Measurements from ENCODE around the gene R3HDM4.

R3HDM4 gene

DNA sequence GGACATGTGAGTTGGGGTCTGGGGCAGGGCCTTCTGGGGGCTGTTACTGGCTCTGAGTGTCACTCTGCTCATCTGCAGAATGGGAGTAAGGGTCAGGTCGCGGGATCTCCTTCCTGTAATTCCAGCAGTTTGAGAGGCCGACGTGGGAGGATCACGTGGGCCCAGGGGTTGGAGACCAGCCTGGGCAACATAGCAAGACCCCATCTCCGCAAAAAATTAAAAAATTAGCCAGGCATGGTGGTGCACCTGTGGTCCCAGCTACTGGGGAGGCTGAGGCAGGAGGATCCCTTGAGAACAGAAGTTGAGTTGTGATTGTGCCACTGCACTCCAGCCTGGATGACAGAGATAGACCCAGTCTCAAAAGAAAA is 16.9 kb upstream of the R3HDM4 start:
- DNase-seq (ENCODE audit: low read depth) = no peak

DNA sequence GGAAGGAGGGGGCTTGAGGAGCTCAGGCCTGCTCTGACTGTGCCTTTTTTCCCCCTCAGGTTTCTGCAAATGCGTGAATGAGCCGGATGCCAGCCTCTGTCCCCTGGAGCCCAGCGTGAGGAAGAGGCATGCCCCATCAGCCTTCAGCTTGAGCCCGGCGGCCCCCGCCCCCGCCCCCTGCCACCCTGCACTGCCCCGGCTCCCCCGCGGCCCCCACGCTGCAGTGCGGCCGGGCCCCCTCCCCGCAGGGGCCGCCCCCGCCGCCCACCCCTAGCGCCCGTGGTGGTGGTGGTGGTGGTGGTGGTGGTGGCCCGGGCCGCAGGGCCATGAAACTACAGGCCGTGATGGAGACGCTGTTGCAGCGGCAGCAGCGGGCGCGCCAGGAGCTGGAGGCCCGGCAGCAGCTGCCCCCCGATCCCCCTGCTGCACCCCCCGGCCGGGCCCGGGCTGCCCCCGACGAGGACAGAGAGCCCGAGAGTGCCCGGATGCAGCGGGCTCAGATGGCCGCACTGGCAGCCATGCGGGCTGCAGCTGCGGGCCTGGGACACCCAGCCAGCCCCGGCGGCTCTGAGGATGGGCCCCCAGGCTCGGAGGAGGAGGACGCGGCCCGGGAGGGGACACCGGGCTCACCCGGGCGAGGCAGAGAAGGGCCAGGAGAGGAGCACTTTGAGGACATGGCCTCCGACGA is 16.3 kb upstream of the R3HDM4 start:
- DNase-seq (ENCODE audit: low read depth) = no peak

DNA sequence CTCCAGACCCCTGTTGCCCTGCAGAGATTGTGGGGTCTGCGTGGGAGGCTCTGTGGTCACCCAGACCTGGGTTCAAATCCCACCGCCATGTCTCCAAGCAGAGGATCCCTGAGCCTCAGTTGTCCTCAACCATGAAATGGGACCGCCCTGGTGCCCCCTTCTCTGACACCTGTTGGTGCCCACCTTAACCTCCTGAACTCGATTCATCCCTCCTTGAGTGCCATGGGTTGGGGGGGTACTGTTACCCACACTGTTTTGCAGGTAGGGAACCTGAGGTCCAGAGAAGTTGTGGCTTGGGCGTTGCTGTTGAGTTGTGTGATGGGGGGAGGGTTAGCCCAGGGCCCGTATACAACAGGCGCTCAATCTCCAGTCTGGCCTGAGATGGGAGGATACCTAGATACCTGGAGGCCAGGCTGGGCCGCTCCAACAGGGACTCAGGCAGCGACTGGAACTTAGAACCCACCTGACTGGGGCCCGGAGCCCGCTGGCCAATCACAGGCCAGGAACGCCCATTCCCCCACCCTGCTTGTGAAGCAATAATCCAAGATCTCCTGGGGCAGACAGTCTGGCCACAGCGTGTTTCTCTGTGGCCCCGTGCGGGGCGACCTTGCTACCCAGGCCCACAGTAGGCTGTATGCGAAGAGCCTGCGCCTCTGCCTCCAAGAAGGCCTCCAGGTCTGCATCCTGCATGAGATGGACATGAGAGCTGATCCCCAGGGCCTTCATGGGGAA is 15.6 kb upstream of the R3HDM4 start:
- DNase-seq (ENCODE audit: low read depth) = no peak

DNA sequence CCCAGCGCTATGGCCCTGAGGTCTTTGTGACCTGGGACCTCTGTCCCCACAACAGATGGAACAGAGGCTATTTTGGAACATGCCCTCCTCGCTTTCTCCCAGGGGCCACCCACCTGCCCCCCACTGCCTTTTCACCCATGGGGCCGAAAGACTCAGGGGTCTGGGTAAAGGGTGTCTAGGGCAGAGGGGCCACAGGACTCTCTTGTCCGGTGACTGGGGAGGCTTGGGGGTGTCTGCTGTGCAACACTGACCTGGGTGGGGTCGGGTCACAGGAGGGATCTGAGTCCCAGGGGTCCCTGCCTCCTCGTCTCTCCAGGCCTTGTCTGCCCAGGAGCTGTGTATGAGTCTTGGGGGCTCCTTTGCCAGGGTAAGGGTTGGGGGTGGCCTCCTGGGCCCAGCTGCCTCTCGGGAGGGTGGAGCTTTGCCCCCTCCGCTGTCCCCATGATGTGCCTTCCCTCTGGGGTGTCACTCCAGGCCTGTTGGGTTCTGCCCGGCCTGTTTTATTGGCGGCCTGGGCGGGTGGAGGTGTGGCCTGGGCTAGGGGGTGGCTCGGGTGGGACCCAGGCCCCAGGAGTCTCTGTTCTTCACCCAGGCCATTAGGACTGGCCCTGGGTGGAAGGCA is 14.9 kb upstream of the R3HDM4 start:
- DNase-seq (ENCODE audit: low read depth) = no peak

DNA sequence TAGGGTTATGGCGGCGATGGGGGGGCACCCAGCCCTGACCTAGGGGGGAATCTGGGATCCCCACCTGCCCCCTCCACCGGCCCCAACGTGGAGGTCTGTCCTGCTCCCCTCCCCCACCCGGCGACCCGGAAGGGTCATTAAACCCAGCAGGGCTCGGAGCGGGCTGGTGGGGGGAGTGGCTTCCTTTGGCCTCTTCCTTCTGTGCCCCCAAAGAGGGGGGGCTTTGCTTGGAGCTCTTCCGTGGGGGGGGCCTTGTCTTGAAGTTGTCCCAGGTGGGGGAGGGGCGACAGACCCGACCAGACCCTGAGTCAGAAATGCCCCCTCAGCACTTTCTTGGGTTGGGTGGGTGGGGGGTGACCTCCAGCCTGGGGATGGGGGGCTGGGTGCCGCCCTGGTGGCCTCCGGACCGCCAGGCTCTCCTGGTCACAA is 14.3 kb upstream of the R3HDM4 start:
- DNase-seq (ENCODE audit: low read depth) = no peak

DNA sequence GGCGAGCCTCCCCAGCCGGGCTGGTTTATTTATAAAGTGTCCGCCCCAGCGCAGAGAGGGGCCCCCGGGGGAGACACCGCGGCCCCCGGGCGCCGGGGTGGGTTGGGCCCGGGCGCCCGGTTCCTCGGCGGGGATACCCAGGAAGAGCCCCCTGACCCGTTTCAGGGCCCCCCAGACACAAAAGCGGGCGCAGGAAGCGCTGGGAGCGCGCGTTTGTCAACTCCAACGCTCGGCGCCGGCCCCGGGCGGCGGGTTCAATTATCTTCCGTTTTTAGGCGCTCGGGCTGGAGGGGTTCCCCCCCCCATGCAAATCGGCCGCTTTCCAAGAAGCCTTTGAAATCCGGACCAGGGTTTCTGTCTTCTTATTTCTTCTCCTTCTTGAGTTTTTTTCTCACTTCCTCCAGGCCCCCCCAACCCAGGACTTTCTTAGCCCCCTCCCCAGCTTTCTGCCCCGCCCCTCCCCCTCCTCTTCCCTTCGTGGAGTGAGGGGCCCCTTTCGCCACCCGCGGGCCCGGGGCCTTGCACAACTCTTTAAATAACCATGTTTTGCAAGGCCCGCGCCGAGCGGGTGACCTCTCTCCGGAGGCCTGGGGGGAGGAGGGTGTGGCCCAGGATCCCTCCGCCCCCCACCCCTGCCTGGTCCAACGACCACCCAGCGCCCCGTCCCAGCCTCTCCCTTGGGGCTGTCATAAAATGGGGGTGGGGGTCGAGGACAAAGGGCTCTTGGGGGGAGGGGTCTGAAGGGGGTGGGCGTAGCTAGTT is 13.8 kb upstream of the R3HDM4 start:
- no peak for DNase-seq (ENCODE audit: low read depth)

DNA sequence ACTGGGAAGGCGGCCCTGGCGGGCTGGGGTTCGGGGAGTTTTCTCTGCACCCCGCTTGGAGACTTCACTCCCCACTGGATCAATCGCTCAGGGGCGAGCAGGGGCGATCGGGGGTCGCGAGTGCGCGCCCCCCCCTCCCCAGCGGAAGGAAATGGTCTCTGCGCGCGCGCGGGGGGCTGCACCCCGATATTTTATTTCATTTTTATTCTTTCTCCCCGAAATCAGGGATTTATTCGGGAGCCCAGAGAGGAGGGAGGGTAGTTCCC is 13.2 kb upstream of the R3HDM4 start:
- no peak for DNase-seq (ENCODE audit: low read depth)

DNA sequence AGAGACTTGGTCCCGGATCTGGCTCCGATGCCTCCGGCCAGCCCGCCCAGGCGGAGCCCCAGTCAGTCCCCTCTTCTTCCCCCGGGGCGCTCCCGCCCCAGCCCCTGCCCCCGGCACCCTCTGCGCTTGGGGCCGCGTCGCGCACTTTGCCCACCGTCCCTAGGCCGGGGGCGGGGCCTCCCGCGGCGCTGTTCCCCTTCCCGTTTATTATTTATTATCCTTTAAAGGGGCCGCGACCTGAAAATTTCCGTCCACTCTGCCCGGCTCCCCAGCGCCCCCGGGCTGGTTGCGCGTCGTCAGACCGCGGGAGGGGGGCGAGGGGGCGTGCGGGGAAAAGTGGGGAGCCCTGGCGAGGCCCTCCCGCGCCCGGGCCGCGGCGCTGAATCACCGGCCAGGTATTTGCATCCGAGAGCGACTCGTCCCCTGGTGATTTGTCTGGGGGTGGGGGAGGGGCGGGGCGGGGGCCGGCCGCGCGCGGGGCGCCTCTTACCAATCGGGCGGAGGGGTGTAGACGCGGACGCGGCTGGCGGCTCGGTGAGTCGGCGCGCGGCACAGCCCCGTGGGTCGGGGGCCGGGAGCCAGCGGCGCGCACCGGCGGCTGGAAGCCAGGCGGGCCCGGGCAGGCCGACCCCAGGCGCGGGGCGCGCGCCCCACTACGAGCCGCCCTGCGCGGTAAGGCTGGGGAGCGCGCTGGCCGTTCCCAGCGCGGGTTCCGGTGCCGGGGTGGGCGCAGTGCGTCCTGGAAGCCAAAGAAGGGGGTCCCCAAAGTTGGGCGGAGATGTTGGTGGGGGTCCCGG is 12.7 kb upstream of the R3HDM4 start, which contains the start of gene ARID3A:
ARID3A (plus strand) TSS at position 510 of the 797 bp plus-strand sequence. CDS start 3,494 bp downstream, outside the sequence.
- peak; percentile 63 for DNase-seq (ENCODE audit: low read depth)

DNA sequence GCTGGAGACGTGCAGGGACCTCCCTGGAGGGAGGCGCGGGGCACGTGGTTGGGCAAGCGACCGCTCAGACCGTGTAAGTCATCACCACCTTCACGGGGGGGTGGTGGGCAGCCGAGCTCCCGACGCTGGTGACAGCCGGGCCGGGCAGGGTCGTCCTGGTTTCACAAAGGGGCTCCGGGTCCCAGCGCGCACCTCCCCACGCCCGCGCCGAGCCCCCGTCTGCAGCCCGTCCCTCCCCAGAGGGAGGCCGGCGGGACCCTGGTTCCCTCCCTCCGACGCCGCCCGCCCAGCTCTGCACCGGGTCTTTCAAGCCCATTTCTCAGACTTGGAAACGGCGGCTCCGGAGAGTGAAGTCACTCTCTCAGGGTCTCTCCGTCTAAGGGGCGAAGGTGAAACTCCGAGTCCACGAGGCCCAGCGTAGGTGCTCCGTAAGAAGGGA is 12.1 kb upstream of the R3HDM4 start:
- no peak for DNase-seq (ENCODE audit: low read depth)

DNA sequence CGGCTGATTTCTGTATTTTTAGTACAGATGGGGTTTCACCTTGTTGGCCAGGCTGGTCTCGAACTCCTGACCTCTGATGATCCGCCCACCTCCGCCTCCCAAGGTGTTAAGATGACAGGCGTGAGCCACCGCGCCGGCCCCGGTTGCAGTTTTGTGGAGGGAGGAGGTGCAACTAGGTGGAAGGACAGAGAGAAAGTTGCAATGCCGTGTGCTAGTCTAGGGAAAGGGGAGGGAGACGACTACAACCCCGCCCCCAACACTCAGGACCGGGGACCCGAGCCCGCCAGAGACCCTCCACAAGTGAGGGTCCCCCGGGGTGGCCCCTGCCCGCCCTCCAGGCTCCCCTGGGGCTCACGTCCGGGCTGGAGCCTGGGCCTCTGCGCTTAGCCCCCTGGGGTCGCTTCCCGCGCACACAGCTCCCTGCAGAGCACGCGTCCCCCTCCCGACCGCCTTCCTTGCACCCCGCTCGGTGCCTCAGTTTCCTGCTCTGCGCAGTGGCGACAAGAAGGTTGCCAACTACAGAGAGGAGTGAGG is 11.6 kb upstream of the R3HDM4 start:
- no peak for DNase-seq (ENCODE audit: low read depth)

DNA sequence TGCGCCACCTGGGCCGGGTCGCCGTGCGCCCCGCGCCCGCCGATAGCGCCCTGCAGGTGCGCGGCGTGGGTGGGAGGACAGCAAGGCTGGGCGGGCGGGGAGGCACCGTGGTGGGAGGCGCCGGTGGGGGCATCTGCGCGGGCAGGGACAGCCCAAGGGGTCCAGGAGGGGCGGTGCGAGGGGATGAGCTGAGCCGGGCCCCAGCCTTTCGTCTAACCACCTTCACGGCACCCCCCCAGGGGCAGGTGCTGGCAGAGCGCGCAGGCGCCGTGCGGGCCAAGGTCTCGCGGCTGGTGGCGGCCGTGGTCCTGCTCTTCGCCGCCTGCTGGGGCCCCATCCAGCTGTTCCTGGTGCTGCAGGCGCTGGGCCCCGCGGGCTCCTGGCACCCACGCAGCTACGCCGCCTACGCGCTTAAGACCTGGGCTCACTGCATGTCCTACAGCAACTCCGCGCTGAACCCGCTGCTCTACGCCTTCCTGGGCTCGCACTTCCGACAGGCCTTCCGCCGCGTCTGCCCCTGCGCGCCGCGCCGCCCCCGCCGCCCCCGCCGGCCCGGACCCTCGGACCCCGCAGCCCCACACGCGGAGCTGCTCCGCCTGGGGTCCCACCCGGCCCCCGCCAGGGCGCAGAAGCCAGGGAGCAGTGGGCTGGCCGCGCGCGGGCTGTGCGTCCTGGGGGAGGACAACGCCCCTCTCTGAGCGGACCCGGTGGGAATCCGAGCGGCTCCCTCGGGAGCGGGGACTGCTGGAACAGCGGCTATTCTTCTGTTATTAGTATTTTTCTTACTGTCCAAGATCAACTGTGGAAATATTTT is 7.2 kb upstream of the R3HDM4 start:
- DNase-seq (ENCODE audit: low read depth) = no peak

DNA sequence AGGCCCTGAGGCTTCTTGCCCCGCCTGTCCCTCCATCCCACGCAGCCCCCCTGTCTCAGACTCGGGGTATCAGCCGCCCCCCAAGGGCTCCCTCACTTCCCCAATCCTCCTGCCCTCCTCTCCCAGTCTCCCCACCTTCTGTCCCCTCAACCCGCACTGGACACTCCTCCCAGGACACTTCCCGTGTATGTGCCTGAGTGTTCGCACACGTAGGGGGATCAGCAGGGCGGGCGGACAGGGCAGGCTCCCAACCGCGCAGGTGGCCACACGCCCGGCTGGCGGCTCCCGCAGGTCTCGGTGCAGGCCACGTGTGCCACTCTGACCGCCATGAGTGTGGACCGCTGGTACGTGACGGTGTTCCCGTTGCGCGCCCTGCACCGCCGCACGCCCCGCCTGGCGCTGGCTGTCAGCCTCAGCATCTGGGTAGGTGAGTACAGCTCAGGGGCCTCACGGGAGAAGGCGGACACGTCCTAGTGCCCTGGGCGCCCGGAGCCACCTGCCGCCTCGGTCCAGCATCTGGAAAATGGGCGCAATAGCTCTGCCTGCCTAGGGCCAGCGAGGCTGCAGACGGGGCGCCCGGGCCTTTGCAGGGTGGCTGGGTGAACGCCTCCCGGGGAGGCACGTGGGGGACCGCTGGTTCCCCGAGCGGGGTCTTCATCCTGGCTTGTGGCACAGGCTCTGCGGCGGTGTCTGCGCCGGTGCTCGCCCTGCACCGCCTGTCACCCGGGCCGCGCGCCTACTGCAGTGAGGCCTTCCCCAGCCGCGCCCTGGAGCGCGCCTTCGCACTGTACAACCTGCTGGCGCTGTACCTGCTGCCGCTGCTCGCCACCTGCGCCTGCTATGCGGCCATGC is 6.4 kb upstream of the R3HDM4 start:
- DNase-seq (ENCODE audit: low read depth) = no peak

DNA sequence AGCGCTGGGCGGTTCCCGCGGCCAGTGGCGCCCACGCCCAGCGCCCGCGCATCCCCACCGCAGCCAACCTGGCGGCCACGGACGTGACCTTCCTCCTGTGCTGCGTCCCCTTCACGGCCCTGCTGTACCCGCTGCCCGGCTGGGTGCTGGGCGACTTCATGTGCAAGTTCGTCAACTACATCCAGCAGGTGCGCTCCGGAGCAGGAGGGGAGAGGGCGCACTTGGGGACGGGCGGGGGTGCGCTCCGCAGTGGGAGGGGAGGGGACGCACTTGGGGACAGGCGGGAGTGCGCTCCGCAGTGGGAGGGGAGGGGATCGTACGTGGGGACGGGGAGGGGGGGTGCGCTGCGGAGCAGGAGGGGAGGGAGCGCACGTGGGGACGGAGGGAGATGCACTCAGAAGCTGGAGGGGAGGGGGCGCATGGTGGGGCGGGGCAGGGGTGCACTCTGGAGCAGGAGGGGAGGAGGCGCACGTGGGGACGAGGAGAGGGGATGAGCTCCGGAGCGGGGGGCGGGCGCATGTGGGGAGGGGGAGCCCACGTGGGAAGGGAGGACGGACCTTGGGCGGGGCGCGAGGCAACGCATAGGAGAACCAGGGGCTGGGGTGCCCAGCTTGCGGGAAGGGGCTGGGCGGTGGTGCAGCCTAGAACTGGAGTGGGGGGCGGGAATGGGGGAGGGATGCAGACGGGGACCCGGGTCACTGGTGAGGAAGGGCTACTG is 5.6 kb upstream of the R3HDM4 start:
- no peak for DNase-seq (ENCODE audit: low read depth)

DNA sequence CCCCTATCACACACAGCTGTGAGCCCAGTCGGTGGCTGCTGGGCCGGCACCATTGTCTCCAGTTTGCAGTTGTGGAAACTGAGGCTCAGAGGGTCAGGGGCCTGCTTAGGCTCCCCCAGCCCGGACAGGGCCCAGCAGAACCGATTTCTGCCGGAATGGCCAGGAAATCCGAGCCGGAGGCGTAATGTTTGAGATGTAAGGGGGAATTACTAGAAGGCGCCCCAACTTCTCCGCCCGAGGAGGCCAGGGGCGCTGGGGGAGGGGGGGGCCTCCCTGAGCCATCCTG is 5.1 kb upstream of the R3HDM4 start:
- no peak for DNase-seq (ENCODE audit: low read depth)

DNA sequence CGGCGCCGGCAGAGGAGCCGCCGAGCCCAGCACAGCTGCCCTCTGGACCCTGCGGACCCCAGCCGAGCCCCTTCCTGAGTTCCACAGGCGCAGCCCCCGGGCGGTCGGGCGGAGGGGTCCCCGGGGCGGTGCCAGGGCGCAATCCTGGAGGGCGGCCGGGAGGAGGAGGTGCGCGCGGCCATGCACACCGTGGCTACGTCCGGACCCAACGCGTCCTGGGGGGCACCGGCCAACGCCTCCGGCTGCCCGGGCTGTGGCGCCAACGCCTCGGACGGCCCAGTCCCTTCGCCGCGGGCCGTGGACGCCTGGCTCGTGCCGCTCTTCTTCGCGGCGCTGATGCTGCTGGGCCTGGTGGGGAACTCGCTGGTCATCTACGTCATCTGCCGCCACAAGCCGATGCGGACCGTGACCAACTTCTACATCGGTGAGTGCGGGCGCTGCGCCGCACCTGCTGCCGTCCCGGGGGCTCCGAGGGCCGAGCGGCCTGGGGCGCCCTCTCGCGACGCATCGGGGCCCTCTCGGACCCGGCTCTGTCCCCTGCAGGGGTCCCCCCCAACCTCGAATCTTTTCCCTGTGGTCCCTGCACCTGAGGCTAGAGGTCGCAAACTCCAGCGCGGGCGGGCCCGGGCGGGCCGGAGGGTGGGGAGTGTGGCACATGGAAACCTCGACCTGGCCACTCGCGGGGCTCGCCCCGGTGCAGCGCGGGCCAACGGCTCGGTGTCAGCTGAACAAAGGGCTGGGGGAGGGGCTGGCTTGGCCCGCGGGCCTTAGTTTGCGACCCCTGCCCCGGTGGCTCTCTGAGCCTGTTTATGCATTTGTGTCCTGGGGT is 4.5 kb upstream of the R3HDM4 start, which contains the start of gene KISS1R:
KISS1R (plus strand) TSS at position 11 of the 829 bp plus-strand sequence; CDS start at position 181, 170 bp downstream.
- no peak for DNase-seq (ENCODE audit: low read depth)

DNA sequence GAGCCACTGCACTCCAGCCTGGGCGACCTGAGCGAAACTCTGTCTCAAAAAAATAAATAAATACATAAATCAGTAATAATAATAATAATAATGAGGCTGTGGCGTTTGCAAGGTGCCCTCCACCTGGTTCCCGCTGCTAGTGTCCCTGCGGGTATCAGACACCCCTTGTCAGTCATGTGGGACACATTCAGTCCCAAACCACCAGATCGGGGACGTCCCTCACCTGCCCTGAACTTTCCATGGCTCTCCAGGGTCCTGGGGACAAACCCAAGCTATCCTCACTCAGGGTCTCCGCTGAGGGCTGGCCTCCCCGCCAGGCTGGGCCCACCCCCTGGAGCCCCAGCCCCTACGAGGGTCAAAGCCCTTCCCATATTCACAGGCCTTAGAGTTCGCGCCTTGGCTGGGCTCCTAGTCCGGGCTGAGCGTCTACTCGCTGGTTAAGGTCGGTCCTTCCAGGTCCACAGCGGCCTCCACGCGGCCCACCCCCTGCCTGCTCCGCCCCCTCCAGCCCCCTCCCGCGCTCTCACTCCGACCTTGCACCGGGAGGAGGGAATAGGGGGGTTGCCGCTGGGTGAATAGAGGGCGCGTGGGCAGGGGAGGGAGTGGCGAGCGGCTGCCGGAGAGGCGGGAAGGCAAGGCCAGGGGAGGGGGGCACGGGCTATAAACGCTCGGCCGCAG is 3.8 kb upstream of the R3HDM4 start:
- no peak for DNase-seq (ENCODE audit: low read depth)

DNA sequence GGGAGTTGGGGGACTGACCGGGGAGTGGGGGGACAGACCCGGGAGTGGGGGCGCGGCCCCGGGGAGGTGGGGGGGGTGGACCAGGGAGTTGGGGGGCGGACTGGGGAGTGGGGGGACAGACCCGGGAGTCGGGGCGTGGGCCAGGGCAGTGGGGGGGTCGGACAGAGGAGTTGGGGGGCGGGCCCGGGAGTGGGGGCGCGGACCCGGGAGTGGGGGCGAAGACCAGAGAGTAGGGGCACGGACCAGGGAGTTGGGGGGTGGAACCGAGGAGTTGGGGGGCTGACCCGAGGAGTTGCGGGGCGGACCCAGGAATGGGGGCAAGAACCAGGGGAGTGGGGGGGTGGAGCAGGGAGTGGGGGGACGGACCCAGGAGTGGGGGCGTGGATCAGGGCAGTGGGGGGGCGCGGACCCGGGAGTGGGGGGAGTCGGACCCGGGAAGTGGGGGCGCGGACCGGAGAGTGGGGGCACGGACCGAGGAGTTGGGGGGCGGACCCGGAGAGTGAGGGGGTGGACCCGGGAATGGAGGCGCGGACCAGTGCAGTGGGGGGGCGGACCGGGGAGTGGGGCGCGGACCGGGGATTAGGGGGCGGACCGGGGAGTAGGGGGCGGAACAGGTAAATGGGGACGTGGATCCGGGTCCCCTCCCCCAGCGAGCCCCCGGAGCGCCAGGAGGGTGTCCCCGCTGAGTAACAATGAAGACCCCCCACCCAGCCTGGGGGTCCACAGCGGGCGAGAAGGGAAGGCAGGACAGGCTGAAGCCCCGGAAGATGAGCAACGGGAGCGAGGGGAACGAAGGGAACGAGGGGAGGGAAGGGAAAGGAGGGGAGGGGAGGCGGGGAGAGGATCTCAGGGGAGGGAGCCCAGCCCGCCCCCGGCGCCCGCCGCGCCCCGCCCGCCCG is 589 bp downstream of the R3HDM4 start:
- no peak for DNase-seq (ENCODE audit: low read depth)

Data from GM04504 (cell line).